ENCODE data around the gene GTF2F1.
A peak's percentile ranks its signal among the peaks of the same experiment; 100 is the strongest.
"Not testable (repeated sequence)": the region's sequence is repeated elsewhere in the genome, so short reads cannot be mapped to it uniquely, and the experiment has no call there.

GTF2F1 gene

GRCh38 chr19:6384381-6384780 lies 8.6 kb downstream of the GTF2F1 start:
- no peak for DNase-seq (ENCODE audit: low spot score)

- DNase-seq (ENCODE audit: low spot score) = no peak
Observed at GRCh38 chr19:6383188-6383587, 9.8 kb downstream of the GTF2F1 start.

GRCh38 chr19:6381030-6381750 lies 11.8 kb downstream of the GTF2F1 start:
- DNase-seq (ENCODE audit: low spot score) = no peak

GRCh38 chr19:6379744-6380143 lies 13.2 kb downstream of the GTF2F1 start:
- DNase-seq (ENCODE audit: low spot score) = no peak

GRCh38 chr19:6378486-6378885 lies 14.5 kb downstream of the GTF2F1 start:
- no peak for DNase-seq (ENCODE audit: low spot score)

- no peak for DNase-seq (ENCODE audit: low spot score)
Observed at GRCh38 chr19:6378041-6378440, 14.9 kb downstream of the GTF2F1 start.

GRCh38 chr19:6376512-6377190 lies 16.3 kb downstream of the GTF2F1 start:
- no peak for DNase-seq (ENCODE audit: low spot score)

- DNase-seq (ENCODE audit: low spot score) = no peak
Observed at GRCh38 chr19:6375411-6376010, 17.5 kb downstream of the GTF2F1 start, which contains the start of gene PSPN. Gene PSPN (minus strand): TSS chr19:6375933. CDS start chr19:6375849, 84 bp downstream.

- no peak for DNase-seq (ENCODE audit: low spot score)
Observed at GRCh38 chr19:6374711-6375410, 18.1 kb downstream of the GTF2F1 start.

GRCh38 chr19:6374161-6374709 lies 18.7 kb downstream of the GTF2F1 start:
- DNase-seq (ENCODE audit: low spot score) = no peak

- DNase-seq (ENCODE audit: low spot score) = no peak
Observed at GRCh38 chr19:6373813-6374108, 19.2 kb downstream of the GTF2F1 start.

- peak; percentile 92 for DNase-seq (ENCODE audit: low spot score)
Observed at GRCh38 chr19:6373096-6373812, 19.7 kb downstream of the GTF2F1 start.

GRCh38 chr19:6372594-6373095 lies 20.3 kb downstream of the GTF2F1 start, which contains the start of gene ALKBH7:
Gene ALKBH7 (plus strand): TSS chr19:6372794. CDS start chr19:6372821, 27 bp downstream.
- DNase-seq (ENCODE audit: low spot score) = peak; percentile 90

- no peak for DNase-seq (ENCODE audit: low spot score)
Observed at GRCh38 chr19:6364353-6364752, 28.6 kb downstream of the GTF2F1 start.

- no peak for DNase-seq (ENCODE audit: low spot score)
Observed at GRCh38 chr19:6362351-6362801, 30.6 kb downstream of the GTF2F1 start.

GRCh38 chr19:6362027-6362350 lies 31.0 kb downstream of the GTF2F1 start:
- no peak for DNase-seq (ENCODE audit: low spot score)

- DNase-seq (ENCODE audit: low spot score) = not testable (repeated sequence)
Observed at GRCh38 chr19:6360857-6361216, 32.1 kb downstream of the GTF2F1 start.

GRCh38 chr19:6360445-6360844 lies 32.5 kb downstream of the GTF2F1 start:
- not testable (repeated sequence) for DNase-seq (ENCODE audit: low spot score)

- DNase-seq (ENCODE audit: low spot score) = no peak
Observed at GRCh38 chr19:6359568-6360341, 33.2 kb downstream of the GTF2F1 start.

GRCh38 chr19:6358003-6358402 lies 35.0 kb downstream of the GTF2F1 start:
- no peak for DNase-seq (ENCODE audit: low spot score)

- DNase-seq (ENCODE audit: low spot score) = no peak
Observed at GRCh38 chr19:6357174-6357573, 35.8 kb downstream of the GTF2F1 start.
